K562 (cell line): Measurements from ENCODE around the gene SLC2A4RG. TPM values are rescaled to one million over a fixed set of nuclear protein-coding genes. Genes with fewer than 3 reads are reported as not detected.

Experiments
- FOXP1 ChIP-seq: sonication (generic); formaldehyde crosslinking; IDR thresholded peaks from 2 replicates; pipeline ENCODE4 v1.8.0; 2022; ENCODE audit warnings: mild to moderate bottlenecking, missing genetic modification reagents
- GABPB1 ChIP-seq: sonication (generic); formaldehyde crosslinking; IDR thresholded peaks from 2 replicates; pipeline ENCODE4 v1.8.0; 2022; ENCODE audit warnings: mild to moderate bottlenecking, missing genetic modification reagents
- L3MBTL2 ChIP-seq: fragments of 450-650 bp; IDR thresholded peaks from 2 replicates; pipeline ENCODE4 v1.6.1; 2016; ENCODE audit warnings: mild to moderate bottlenecking, moderate library complexity
- NRF1 ChIP-seq, 2 experiments: fragments of 450-650 bp; IDR thresholded peaks in 1 of 2; conservative IDR thresholded peaks in 1 of 2; 2 replicates each; pipeline ENCODE4 v1.6.1; 2014; ENCODE audit warnings: mild to moderate bottlenecking in 2 of 2
- POLR2A ChIP-seq: fragments of 450-650 bp; conservative IDR thresholded peaks from 2 replicates; pipeline ENCODE4 v1.6.1; 2016
- ZNF175 ChIP-seq: fragments of 200-800 bp; sonication (Bioruptor generic); IDR thresholded peaks from 2 replicates; pipeline ENCODE4 v1.6.1; 2016; ENCODE audit warnings: low read depth, mild to moderate bottlenecking, missing genetic modification characterization, missing compliant biosample characterization
- polyA plus RNA-seq, 8 experiments: library from polyadenylated mRNA; depleted of rRNA in 4 of 8; stranded (reverse) in 5 of 8; unstranded in 3 of 8; fragments of >200 nt; fragmentation: Nextera tagmentation in 2 of 8; fragmentation: Illumina TruSeq in 1 of 8; extraction: Ambion mirVana in 2 of 8; extraction: Trizol in 1 of 8; gene quantifications; 2 replicates each; pipeline versions ENCODE4 v1.2.1 to v1.2.3, GENCODE V29; 2011 to 2014; ENCODE audit warnings: inconsistent platforms in 1 of 8, missing spikeins in 1 of 8
- total RNA-seq, 7 experiments: library from RNA; depleted of rRNA in 6 of 7; stranded (reverse); fragments of >200 nt in 6 of 7; fragmentation: Illumina TruSeq in 2 of 7; extraction: Trizol in 2 of 7; gene quantifications; 2 replicates each; pipeline versions ENCODE4 v1.2.1 to v1.2.3, GENCODE V29; 2011 to 2021; ENCODE audit warnings: low replicate concordance in 1 of 7
- TF ChIP-seq, protein P1 (sequence below), 2 experiments: IDR thresholded peaks in 1 of 2; conservative IDR thresholded peaks in 1 of 2; 2 replicates each; pipeline ENCODE4 v1.6.1; 2016; ENCODE audit warnings: low read depth in 2 of 2, mild to moderate bottlenecking in 1 of 2, missing compliant biosample characterization in 1 of 2, missing genetic modification characterization in 1 of 2, moderate library complexity in 1 of 2
- TF ChIP-seq, protein P2 (sequence below): fragments of 450-650 bp; formaldehyde crosslinking; IDR thresholded peaks from 2 replicates; pipeline ENCODE4 v1.4.0; 2020; ENCODE audit warnings: mild to moderate bottlenecking, moderate library complexity
- TF ChIP-seq, protein P3 (sequence below): fragments of 450-650 bp; conservative IDR thresholded peaks from 2 replicates; pipeline ENCODE4 v1.6.1; 2016; ENCODE audit warnings: missing genetic modification characterization, low read depth, mild to moderate bottlenecking, control low read depth, missing compliant biosample characterization
- TF ChIP-seq, protein P4 (sequence below): sonication (generic); formaldehyde crosslinking; IDR thresholded peaks from 2 replicates; pipeline ENCODE4 v1.8.0; 2023; ENCODE audit warnings: missing genetic modification reagents, mild to moderate bottlenecking, borderline replicate concordance
- TF ChIP-seq, protein P5 (sequence below): sonication (generic); formaldehyde crosslinking; IDR thresholded peaks from 2 replicates; pipeline ENCODE4 v1.8.0; 2022; ENCODE audit warnings: missing genetic modification reagents, mild to moderate bottlenecking, borderline replicate concordance

SLC2A4RG gene
- total and polyA plus RNA-seq, 9 of the 15 experiments (the other 6 are each of a cell fraction or from before 2014, with no cell fraction given): 0.34 to 97.3 (median 26.5) TPM

DNA sequence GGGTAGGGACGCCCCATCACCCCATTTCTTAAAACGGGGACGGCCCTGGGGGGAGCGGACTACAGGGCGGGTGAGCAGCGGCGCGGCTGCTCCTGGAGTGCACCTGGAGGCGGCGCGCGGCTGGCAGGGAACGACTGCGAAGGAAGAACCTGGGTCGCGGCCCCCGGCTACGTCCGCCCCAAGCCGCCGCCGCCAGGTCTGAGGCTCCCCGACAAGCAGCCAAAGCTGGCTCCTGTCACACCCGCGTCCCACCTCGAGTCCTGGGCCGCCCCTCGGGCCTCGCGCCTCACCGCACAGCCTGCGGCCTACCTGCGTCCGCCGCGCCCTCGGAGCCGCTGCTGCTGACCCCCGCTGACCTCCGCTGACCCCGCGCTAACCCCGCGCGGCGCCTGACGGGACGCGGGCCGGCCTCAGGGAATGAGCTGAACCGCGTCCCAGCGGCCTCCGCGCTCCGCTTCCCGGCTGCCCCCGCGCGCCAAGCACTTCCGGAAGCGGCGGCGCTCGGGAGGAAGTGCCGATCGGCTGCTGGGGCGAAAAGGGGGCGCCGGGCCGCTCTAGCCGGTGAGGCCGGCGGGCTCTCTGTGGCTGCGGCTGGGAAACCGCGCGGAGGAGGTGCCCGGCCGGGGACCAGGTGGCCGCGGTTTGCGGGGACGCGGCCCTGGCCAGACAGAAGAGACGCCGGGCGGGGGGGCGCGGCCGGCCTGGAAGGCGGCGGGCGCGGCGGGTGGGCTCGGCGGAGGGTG is 31.8 kb upstream of the SLC2A4RG start, which contains the start of the genes ARFRP1 and ZGPAT (continued):
- TF ChIP-seq, protein P1, sequence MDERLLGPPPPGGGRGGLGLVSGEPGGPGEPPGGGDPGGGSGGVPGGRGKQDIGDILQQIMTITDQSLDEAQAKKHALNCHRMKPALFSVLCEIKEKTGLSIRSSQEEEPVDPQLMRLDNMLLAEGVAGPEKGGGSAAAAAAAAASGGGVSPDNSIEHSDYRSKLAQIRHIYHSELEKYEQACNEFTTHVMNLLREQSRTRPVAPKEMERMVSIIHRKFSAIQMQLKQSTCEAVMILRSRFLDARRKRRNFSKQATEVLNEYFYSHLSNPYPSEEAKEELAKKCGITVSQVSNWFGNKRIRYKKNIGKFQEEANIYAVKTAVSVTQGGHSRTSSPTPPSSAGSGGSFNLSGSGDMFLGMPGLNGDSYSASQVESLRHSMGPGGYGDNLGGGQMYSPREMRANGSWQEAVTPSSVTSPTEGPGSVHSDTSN (CRISPR knock-in tag; IDR thresholded peaks at IDR 0.05; ENCODE audit: low read depth): no peak
- TF ChIP-seq, protein P1 (tag; conservative IDR thresholded peaks at IDR 0.05; ENCODE audit: low read depth): no peak
- TF ChIP-seq L3MBTL2 (peak; percentile 95), FOXP1 (CRISPR knock-in tag) (peak; percentile 87), POLR2A (peak; percentile 63), GABPB1 (peak; percentile 91), ZNF175 (CRISPR knock-in tag) (0 out of 2 replicates have a peak, but pooled peaks have one; percentile 82), NRF1 (conservative IDR thresholded peaks at IDR 0.05 in 1 of 2, IDR thresholded peaks at IDR 0.05 in 1 of 2) (peak in 1 of 2 experiments; percentile 47; a peak in 2 of 4 replicates)
- TF ChIP-seq, protein P2, sequence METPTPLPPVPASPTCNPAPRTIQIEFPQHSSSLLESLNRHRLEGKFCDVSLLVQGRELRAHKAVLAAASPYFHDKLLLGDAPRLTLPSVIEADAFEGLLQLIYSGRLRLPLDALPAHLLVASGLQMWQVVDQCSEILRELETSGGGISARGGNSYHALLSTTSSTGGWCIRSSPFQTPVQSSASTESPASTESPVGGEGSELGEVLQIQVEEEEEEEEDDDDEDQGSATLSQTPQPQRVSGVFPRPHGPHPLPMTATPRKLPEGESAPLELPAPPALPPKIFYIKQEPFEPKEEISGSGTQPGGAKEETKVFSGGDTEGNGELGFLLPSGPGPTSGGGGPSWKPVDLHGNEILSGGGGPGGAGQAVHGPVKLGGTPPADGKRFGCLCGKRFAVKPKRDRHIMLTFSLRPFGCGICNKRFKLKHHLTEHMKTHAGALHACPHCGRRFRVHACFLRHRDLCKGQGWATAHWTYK (CRISPR knock-in tag): peak; percentile 82
- TF ChIP-seq, protein P3, sequence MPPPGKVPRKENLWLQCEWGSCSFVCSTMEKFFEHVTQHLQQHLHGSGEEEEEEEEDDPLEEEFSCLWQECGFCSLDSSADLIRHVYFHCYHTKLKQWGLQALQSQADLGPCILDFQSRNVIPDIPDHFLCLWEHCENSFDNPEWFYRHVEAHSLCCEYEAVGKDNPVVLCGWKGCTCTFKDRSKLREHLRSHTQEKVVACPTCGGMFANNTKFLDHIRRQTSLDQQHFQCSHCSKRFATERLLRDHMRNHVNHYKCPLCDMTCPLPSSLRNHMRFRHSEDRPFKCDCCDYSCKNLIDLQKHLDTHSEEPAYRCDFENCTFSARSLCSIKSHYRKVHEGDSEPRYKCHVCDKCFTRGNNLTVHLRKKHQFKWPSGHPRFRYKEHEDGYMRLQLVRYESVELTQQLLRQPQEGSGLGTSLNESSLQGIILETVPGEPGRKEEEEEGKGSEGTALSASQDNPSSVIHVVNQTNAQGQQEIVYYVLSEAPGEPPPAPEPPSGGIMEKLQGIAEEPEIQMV (tag): peak; percentile 50; the same call in 1 of the 2 replicates
- TF ChIP-seq, protein P4, sequence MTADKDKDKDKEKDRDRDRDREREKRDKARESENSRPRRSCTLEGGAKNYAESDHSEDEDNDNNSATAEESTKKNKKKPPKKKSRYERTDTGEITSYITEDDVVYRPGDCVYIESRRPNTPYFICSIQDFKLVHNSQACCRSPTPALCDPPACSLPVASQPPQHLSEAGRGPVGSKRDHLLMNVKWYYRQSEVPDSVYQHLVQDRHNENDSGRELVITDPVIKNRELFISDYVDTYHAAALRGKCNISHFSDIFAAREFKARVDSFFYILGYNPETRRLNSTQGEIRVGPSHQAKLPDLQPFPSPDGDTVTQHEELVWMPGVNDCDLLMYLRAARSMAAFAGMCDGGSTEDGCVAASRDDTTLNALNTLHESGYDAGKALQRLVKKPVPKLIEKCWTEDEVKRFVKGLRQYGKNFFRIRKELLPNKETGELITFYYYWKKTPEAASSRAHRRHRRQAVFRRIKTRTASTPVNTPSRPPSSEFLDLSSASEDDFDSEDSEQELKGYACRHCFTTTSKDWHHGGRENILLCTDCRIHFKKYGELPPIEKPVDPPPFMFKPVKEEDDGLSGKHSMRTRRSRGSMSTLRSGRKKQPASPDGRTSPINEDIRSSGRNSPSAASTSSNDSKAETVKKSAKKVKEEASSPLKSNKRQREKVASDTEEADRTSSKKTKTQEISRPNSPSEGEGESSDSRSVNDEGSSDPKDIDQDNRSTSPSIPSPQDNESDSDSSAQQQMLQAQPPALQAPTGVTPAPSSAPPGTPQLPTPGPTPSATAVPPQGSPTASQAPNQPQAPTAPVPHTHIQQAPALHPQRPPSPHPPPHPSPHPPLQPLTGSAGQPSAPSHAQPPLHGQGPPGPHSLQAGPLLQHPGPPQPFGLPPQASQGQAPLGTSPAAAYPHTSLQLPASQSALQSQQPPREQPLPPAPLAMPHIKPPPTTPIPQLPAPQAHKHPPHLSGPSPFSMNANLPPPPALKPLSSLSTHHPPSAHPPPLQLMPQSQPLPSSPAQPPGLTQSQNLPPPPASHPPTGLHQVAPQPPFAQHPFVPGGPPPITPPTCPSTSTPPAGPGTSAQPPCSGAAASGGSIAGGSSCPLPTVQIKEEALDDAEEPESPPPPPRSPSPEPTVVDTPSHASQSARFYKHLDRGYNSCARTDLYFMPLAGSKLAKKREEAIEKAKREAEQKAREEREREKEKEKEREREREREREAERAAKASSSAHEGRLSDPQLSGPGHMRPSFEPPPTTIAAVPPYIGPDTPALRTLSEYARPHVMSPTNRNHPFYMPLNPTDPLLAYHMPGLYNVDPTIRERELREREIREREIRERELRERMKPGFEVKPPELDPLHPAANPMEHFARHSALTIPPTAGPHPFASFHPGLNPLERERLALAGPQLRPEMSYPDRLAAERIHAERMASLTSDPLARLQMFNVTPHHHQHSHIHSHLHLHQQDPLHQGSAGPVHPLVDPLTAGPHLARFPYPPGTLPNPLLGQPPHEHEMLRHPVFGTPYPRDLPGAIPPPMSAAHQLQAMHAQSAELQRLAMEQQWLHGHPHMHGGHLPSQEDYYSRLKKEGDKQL: 0 out of 2 replicates have a peak, but pooled peaks have one; percentile 68
- TF ChIP-seq, protein P5, sequence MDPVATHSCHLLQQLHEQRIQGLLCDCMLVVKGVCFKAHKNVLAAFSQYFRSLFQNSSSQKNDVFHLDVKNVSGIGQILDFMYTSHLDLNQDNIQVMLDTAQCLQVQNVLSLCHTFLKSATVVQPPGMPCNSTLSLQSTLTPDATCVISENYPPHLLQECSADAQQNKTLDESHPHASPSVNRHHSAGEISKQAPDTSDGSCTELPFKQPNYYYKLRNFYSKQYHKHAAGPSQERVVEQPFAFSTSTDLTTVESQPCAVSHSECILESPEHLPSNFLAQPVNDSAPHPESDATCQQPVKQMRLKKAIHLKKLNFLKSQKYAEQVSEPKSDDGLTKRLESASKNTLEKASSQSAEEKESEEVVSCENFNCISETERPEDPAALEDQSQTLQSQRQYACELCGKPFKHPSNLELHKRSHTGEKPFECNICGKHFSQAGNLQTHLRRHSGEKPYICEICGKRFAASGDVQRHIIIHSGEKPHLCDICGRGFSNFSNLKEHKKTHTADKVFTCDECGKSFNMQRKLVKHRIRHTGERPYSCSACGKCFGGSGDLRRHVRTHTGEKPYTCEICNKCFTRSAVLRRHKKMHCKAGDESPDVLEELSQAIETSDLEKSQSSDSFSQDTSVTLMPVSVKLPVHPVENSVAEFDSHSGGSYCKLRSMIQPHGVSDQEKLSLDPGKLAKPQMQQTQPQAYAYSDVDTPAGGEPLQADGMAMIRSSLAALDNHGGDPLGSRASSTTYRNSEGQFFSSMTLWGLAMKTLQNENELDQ: no peak
